Left kidney (tissue), 2 donors: ENCODE data around the gene PRKG1. TPM values are rescaled to one million over a fixed set of nuclear protein-coding genes. Genes with fewer than 3 reads are reported as not detected.

Experiments
- DNase-seq: peaks from one replicate; pipeline ENCODE4 v3.0.0-alpha.2; 2013
- polyA plus RNA-seq: library from polyadenylated mRNA; unstranded; fragments of 120-200 nt; gene quantifications from one replicate; pipeline ENCODE4 v1.2.1, GENCODE V29; 2013; ENCODE audit not compliant: insufficient read length

The PRKG1 gene
- polyA plus RNA-seq, 1 donor: 14.9 TPM

- no peak for DNase-seq
Observed at GRCh38 chr10:52261362-52261761, 1187.1 kb downstream of the PRKG1 start.

DNA sequence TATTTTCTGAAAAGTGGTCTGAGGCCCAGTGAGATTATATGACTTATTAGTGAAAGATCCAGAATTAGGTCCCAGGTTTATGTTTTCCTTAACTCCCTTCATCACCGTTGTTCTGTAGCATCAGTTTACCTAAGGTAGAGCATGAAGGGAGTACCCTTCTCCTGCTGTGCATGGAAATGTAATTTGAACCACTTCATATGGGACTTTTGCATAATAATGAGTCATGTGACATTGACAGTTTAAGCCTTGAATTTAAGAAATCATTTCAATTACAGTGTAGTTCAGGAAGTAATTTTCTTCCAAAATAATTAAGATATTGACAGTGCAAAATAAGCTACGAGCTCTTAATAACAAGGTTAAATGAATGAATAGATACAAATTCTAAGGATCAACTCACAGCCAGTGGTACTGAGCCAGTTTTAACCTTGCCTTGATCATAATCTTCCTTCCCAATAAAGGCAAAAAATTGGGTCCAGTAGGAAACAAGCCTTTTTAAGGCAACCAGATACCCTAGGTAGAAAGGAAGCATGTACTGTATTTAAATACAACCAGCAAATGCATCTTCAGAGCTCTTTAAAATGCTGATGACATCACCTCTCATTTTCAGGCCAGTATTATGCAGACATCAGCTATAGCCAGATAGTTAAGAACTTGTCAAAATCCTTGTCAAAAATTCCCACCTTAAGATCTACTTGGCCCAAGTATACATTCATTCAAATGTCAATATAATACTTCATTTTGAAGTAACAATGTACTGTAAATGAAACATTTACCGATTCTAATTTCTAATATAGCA is 1191.0 kb downstream of the PRKG1 start:
- no peak for DNase-seq

DNA sequence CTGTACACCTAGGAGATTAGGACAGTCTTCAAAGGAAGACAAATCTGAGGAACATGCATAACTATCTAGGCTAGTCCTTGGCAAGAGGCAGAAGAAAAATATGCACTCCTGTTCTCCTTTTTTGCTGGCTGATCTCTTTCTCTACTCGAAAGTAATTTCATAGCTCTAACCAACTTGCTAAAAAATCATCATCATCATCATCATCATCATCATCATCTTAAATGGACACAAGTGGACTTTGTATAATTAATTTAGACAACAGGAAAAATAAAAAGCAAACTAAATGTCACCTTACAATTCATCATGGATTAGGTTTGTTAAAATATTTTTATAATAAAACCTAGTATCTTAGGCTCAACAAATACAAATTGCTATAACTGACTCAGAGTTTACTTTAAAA is 1192.6 kb downstream of the PRKG1 start:
- no peak for DNase-seq

GRCh38 chr10:52268790-52269189 is 1194.5 kb downstream of the PRKG1 start:
- no peak for DNase-seq

DNA sequence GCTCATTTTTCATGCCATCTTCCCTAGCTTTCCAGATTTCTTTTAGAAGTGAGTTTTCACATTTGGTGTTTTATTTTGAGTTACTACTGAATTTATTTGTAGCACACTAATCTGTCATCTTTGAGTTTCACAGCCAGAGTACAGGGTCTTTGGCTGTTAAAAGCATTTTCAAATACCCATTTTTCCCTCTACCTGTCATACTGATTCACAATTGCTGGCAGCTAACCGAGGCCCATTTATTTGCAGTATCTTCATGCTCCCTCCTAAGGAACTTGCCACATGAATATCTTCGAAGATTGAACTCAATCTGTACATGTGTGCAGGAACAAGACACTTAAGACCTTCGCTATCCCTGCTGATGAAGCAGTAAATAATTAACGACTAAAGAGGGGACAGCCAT is 1194.9 kb downstream of the PRKG1 start:
- DNase-seq: no peak

DNA sequence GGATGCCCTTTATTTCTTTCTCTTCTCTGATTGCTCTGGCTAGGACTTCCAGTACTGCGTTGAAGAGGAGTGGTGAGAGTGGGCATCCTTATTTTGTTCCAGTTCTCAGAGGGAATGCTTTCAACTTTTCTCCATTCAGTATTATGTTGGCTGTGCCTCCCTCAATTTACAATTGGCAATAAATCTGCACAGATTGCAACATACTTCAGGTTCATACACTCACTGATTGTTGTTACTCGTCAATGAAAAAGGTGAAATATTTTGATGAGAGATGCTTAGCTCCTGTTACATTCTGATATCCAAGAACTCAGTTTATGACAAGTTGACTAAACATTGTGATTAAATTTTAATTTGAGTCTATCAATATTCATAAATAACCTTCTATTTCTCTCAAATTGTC is 1201.9 kb downstream of the PRKG1 start:
- no peak for DNase-seq

- no peak for DNase-seq
Observed at GRCh38 chr10:52276986-52277385, 1202.7 kb downstream of the PRKG1 start.

DNA sequence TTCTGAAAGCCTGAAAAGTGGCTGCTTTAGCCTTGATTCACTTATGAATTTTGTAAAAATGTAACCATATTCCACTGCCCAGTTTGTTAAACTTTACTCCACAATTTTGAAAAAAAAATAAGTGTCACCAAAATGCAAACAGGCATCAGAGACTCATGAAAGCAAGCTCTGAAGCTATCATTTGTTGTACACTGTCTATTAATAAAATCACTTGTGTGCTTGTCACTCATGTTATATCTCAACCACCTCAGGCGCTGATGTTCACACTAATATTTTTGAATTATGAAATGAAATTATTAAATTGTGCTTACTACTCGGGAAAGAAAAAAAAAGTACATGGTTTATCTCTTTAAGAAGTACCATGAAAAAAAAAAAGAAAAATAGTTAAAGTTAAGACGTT is 1205.3 kb downstream of the PRKG1 start:
- no peak for DNase-seq

- DNase-seq: no peak
Observed at GRCh38 chr10:52280051-52280450, 1205.8 kb downstream of the PRKG1 start.

DNA sequence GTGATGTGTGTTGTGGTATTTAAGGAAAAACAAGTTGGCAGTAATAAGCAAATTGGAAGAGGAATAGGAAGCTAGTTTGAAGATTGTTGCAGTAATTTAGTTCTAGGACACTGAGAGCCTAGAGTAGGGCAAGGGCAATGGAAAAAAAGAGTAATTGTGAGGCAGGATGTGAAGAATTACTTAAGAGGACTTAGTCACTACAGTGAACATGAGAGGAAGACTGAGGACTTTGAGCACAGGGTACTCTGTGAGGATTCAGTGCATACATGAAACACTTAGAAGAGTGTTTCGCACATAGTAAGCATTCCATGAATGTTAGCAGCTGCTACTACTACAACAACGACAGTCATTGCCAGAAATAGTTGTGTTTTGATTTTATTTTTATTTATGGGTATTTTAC is 1208.9 kb downstream of the PRKG1 start:
- no peak for DNase-seq

DNA sequence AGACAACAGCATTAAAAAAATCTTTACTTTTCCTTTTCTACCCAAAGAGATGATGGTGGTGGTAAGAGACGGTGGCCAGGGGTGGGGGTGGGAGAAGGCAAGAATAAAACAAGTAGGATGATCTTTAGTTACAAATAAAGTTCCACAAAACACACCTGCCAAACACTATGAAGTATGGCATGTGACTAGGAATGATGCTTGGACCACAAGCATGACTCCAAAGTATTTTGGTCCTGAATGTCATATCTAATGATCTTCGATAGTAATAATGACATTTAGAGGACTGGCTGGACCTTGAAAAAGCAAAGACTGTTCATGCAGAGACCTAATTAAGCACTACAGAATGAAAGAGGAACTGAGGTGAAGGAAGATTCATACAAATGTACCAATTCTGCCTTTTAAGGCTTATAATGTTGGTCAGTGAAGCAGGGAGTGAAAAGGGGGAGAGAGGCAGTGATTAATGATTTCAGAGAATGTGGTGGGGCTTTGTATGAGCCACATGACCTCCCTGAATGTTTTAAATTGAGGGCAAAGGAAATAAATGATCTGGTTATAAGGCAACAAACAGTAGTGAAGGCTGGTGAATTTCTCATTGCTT is 1210.2 kb downstream of the PRKG1 start:
- DNase-seq: no peak

DNA sequence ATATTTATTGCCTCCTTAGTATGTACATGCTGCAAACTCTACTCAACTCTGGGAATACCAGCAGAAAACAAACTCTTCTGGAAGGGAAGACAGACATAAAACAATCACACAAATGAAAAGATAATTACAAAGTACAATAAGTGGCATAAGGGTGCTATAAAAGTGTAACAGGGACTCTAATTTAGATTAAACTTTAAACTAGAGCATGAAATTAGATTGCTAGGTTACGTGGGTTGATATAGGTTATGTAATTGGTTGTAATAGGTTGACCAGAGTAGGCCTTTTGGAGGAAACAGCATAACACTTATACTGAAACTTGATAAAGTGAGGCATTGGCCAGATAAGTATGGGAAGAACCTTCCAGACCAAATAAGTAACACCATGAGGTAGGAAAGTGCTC is 1213.6 kb downstream of the PRKG1 start:
- DNase-seq: no peak

DNA sequence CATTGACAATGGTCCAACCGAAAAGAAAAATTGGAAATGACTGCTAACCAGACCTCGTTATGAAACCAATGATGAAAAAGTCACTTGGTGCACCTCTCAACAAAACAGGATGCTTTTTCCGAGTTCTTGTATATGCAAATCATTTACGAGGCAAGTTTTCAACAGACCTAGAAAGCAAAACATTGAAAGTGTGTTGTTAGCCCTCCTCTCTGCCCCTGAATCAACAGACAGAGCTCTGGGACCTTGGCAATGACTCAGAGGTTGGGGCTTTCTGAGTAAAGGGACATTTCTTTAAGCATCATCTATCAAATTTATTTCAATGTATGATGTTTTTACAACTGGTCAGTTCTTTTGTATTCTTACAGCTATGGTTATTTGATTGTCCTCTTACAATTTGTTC is 1223.5 kb downstream of the PRKG1 start:
- no peak for DNase-seq

DNA sequence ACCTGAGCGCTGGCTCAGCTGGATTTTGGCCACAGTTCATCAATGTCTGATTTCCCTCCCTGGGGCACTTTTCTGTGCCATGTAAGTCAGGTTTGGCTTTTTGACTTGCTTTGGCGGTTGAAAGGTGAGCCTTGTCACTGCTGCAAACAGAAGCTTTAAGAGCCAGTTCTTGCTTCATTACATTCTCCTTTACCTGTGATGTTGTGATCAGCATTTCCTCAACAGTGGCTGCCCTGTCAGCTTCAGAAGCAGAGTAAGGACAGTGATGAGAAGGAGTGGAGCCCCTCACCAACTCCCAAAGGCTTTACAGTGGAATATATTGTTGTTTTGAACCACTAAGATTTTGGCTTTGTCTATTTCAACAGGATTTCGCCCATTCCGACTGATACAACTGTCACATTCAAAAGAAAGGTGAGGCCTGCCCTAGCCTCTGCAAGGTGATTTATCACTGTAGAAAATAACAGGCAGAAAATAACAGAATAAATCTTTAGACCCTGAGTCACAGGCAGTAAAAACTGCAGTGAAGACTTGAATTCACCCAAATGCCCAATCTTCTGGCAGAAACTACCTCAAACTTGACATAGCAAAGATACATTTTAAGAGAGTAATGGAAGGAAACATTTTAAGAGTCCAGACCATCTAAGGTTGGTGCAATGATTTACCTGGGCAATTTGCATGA is 1226.5 kb downstream of the PRKG1 start:
- no peak for DNase-seq

DNA sequence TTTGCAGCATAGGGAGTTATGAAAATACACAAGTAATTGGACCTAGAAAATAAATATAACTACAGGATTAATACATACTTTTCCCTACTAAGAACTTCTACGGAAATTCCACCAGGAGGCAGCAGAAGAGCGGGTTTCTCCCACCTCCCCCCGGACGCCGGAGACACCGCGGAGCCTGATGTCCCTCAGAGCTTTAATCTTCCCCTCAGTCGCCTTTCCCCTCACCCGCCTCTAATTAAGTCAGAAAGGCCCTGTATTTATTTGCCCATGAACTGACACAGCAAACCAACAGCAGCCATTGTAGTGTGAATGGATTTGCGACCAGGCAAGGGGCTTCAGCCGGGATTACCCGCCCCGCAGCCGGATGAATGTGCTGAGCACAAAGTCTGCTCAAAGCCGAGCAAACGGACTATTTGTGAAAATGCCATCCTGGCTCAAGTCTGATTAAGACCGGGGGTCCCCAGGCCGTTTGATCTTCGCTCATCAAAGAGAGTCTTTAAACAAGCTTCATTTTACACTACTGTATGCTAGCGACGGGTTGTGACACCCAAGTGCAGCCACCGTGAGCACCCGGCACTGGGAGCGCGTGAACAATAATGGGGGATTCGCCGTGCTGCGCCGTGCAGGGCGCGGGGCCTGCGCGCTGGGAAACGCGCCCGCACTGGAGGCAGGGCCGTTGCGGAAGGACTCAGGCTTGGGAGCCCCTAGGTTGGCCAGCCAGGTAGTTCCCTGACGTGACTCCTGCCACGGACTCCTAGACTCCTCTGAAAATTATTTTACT is 1234.2 kb downstream of the PRKG1 start:
- peak; percentile 70 for DNase-seq

- DNase-seq: no peak
Observed at GRCh38 chr10:52312942-52313255, 1238.6 kb downstream of the PRKG1 start.

DNA sequence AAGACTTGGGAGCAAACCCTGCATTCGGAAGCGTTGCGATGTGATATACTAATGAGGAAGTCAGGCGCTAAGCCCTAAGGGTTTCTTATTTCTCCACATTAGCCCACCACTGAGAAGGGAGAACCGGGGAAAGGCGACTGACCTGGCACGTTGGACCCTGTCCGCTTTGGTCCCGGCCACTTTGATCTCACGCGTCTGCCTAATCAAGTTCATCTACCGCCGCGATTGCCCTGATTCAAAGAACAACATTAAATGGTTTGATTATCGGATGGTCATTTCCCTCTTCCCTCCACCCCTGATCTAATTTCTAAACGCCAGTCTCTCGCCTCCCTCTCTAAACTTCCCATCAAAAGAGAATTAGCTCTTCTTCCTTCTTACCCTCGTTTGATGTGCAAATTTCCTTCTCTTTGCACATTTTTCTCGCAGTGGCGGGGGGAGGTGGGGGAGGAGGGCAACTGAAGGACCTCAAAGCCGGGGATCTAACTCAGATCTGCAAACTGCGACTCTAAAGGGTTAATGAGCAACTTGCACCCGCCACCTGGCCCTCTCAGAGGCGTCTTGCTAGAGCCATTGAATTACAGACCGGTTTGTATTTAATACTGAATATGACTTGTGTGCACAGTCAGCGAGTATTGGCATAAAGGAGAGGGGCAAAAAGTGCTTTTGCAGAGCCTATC is 1239.1 kb downstream of the PRKG1 start:
- DNase-seq: peak; percentile 40

DNA sequence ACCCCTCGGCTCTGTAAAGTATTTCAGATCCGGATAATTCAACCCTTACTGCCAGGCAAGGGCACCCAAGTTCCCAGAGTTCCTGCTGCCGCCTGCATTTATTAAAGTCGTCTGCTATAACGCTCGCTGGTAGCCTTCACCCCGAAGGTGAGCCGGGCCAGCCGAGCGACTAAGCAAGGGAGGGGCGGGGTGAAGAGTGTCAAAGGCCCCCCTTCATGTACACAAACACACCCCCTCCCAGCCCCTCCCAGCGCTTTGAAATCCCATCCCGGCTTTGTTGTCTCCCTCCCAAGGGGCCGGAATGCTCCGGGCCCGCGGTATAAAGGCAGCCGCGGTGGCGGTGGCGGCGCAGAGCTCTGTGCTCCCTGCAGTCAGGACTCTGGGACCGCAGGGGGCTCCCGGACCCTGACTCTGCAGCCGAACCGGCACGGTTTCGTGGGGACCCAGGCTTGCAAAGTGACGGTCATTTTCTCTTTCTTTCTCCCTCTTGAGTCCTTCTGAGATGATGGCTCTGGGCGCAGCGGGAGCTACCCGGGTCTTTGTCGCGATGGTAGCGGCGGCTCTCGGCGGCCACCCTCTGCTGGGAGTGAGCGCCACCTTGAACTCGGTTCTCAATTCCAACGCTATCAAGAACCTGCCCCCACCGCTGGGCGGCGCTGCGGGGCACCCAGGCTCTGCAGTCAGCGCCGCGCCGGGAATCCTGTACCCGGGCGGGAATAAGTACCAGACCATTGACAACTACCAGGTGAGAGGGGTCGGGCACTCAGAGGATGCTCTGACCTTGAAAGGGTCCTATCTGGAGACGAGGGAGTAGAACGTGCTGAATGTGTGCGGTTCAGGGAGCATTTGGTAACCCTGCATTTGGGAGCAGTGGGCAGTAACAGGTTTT is 1239.9 kb downstream of the PRKG1 start, which contains the start of gene DKK1:
Gene DKK1, plus strand, starts transcription at position 349 of the 889 bp plus-strand sequence. Its CDS starts 154 bp downstream, at position 503.
- peak; percentile 47 for DNase-seq

- peak; percentile 14 for DNase-seq
Observed at GRCh38 chr10:52314822-52315552, 1240.7 kb downstream of the PRKG1 start.

- no peak for DNase-seq
Observed at GRCh38 chr10:52316001-52316400, 1241.7 kb downstream of the PRKG1 start.
